ENCODE data around the gene MTMR3. TPM values are rescaled to one million over a fixed set of nuclear protein-coding genes. Genes with fewer than 3 reads are reported as not detected.

The MTMR3 gene
- total and polyA plus RNA-seq, 8 donors, result 37.4 to 55.4 (median 44.9) TPM

- intact Hi-C loops (cut with DNase I), result no loop called here
- ATAC-seq (no peak), DNase-seq (no peak)
- Histone ChIP-seq H3K4me1 (peaks cover 18 to 32% of the 10 kb centered on the region in 2 donors), H3K9me3 (no peaks in the 10 kb centered on the region), H3K27ac (no peak overlapping the region), H3K4me3 (no peak overlapping the region), H3K27me3 (no peaks in the 10 kb centered on the region), H3K36me3 (no peaks in the 10 kb centered on the region)
- no peak for TF ChIP-seq CTCF (IDR thresholded peaks at IDR 0.05)
Measured at GRCh38 chr22:29945435-29945834, 62.5 kb downstream of the MTMR3 start.

- TF ChIP-seq CTCF (IDR thresholded peaks at IDR 0.05), result no peak
- peaks cover 18 to 36% of the 10 kb centered on the region in 2 donors for H3K4me1 ChIP-seq
- no peak for ATAC-seq
- H3K27me3 ChIP-seq, result no peaks in the 10 kb centered on the region
- H3K27ac ChIP-seq, result no peak overlapping the region
- intact Hi-C loops (cut with DNase I), result no loop called here
- no peaks in the 10 kb centered on the region for H3K9me3 ChIP-seq
- DNase-seq, result no peak
- no peak overlapping the region for H3K4me3 ChIP-seq
- no peaks in the 10 kb centered on the region for H3K36me3 ChIP-seq
Measured at GRCh38 chr22:29946220-29946619, 63.2 kb downstream of the MTMR3 start.

- DNase-seq, result no peak
- intact Hi-C loops (cut with DNase I), result no loop called here
- no peak for ATAC-seq
- Histone ChIP-seq H3K4me3 (no peak overlapping the region), H3K4me1 (peaks cover 18 to 46% of the 10 kb centered on the region in 2 donors), H3K27ac (no peak overlapping the region), H3K36me3 (no peaks in the 10 kb centered on the region), H3K9me3 (no peaks in the 10 kb centered on the region), H3K27me3 (no peaks in the 10 kb centered on the region)
- TF ChIP-seq CTCF (IDR thresholded peaks at IDR 0.05), result no peak
Measured at GRCh38 chr22:29947410-29948384, 64.7 kb downstream of the MTMR3 start.

GRCh38 chr22:29948385-29948769 lies 65.4 kb downstream of the MTMR3 start:
- intact Hi-C loops (cut with DNase I), result no loop called here
- ATAC-seq (no peak), DNase-seq (no peak)
- H3K9me3 ChIP-seq, result no peaks in the 10 kb centered on the region
- no peak overlapping the region for H3K27ac ChIP-seq
- H3K36me3 ChIP-seq, result no peaks in the 10 kb centered on the region
- H3K27me3 ChIP-seq, result no peaks in the 10 kb centered on the region
- H3K4me3 ChIP-seq, result no peak overlapping the region
- TF ChIP-seq CTCF (IDR thresholded peaks at IDR 0.05), result no peak
- H3K4me1 ChIP-seq, result peaks cover 18 to 46% of the 10 kb centered on the region in 2 donors

- no peak overlapping the region for H3K4me3 ChIP-seq
Measured at GRCh38 chr22:29949872-29950271, 66.9 kb downstream of the MTMR3 start.

More at GRCh38 chr22:29949872-29950271, 66.9 kb downstream of the MTMR3 start:
- Histone ChIP-seq H3K4me1 (peaks cover 16 to 51% of the 10 kb centered on the region in 2 donors), H3K27me3 (no peaks in the 10 kb centered on the region), H3K9me3 (no peaks in the 10 kb centered on the region), H3K36me3 (no peaks in the 10 kb centered on the region), H3K27ac (no peak overlapping the region)
- ATAC-seq (no peak), DNase-seq (no peak)
- intact Hi-C loops (cut with DNase I), result no loop called here
- TF ChIP-seq CTCF (IDR thresholded peaks at IDR 0.05), result no peak

Measured in left lung (tissue), 10 donors.